HEK293 (cell line): Measurements from ENCODE around the gene PRR36.

Experiments
- CTCF ChIA-PET: fragments of 350-600 bp; formaldehyde crosslinking; extraction: SDS; loops from one replicate; lab custom pipeline; 2021; ENCODE audit warnings: antibody characterized with exemption; lab: Yijun Ruan, JAX
- POLR2A ChIA-PET: fragments of 300-600 bp; formaldehyde crosslinking; extraction: SDS; loops from one replicate; lab custom pipeline; 2020; ENCODE audit warnings: antibody characterized with exemption, inconsistent platforms; lab: Yijun Ruan, JAX
- H3K27ac ChIP-seq: fragments of 200-500 bp; sonication (Bioruptor generic); 2 replicates; pipeline ENCODE4 v1.5.1; 2014; ENCODE audit warnings: low read depth, low read length, control low read depth, inconsistent platforms; ENCODE audit errors: extremely low read depth
- H3K36me3 ChIP-seq, 2 experiments: fragments of 200-500 bp in 1 of 2; sonication (Bioruptor generic) in 1 of 2; 1 replicate in 1 of 2; 2 replicates in 1 of 2; pipeline ENCODE4 v1.5.1; 2014 to 2017; ENCODE audit warnings: inconsistent platforms in 2 of 2, low read length in 2 of 2; ENCODE audit not compliant: control insufficient read depth in 2 of 2, insufficient read depth in 1 of 2
- H3K4me1 ChIP-seq: fragments of 200-500 bp; sonication (Bioruptor generic); 2 replicates; pipeline ENCODE4 v1.5.1; 2014; ENCODE audit warnings: mild to moderate bottlenecking, low read length, inconsistent platforms; ENCODE audit not compliant: control insufficient read depth, insufficient read depth
- H3K4me3 ChIP-seq: 2 replicates; pipeline ENCODE4 v1.5.1; 2011; ENCODE audit warnings: low read depth, mild to moderate bottlenecking, control low read depth, low read length, moderate library complexity
- H3K9me3 ChIP-seq: fragments of 200-500 bp; sonication (Bioruptor generic); 2 replicates; pipeline ENCODE4 v1.5.1; 2014; ENCODE audit warnings: low read depth, low read length, inconsistent platforms; ENCODE audit not compliant: control insufficient read depth, insufficient read depth
- GLIS1 ChIP-seq: fragments of 450-650 bp; formaldehyde crosslinking; IDR thresholded peaks from 2 replicates; pipeline ENCODE4 v1.5.1; 2016; ENCODE audit warnings: missing biosample characterization, missing genetic modification characterization
- GLIS2 ChIP-seq: fragments of 450-650 bp; formaldehyde crosslinking; IDR thresholded peaks from 2 replicates; pipeline ENCODE4 v1.5.1; 2016; ENCODE audit warnings: missing biosample characterization, missing genetic modification characterization
- KLF10 ChIP-seq: fragments of 450-650 bp; IDR thresholded peaks from 2 replicates; pipeline ENCODE4 v1.5.1; 2018; ENCODE audit warnings: missing biosample characterization, mild to moderate bottlenecking, missing genetic modification characterization
- SP2 ChIP-seq: fragments of 450-650 bp; formaldehyde crosslinking; IDR thresholded peaks from 2 replicates; pipeline ENCODE4 v1.5.1; 2016; ENCODE audit warnings: missing biosample characterization, missing genetic modification characterization
- TCF7L2 ChIP-seq: IDR thresholded peaks from 2 replicates; pipeline ENCODE4 v1.6.1; 2011; ENCODE audit warnings: low read depth, mild to moderate bottlenecking, inconsistent platforms, low read length, moderate library complexity, borderline replicate concordance
- ZBTB7A ChIP-seq: fragments of 450-650 bp; formaldehyde crosslinking; IDR thresholded peaks from 2 replicates; pipeline ENCODE4 v1.5.1; 2016; ENCODE audit warnings: low read depth, missing biosample characterization, missing genetic modification characterization
- ZIC2 ChIP-seq: fragments of 450-650 bp; formaldehyde crosslinking; IDR thresholded peaks from 2 replicates; pipeline ENCODE4 v1.5.1; 2016; ENCODE audit warnings: missing biosample characterization, missing genetic modification characterization
- ZNF10 ChIP-seq: fragments of 450-650 bp; formaldehyde crosslinking; IDR thresholded peaks from 2 replicates; pipeline ENCODE4 v1.5.1; 2017; ENCODE audit warnings: missing biosample characterization, missing genetic modification characterization
- ZNF146 ChIP-seq: fragments of 450-650 bp; formaldehyde crosslinking; IDR thresholded peaks from 2 replicates; pipeline ENCODE4 v1.5.1; 2016; ENCODE audit warnings: missing biosample characterization, missing genetic modification characterization
- ZNF274 ChIP-seq, 2 experiments: fragments of 200-500 bp in 1 of 2; fragments of 450-650 bp in 1 of 2; sonication (Bioruptor generic) in 1 of 2; formaldehyde crosslinking in 1 of 2; IDR thresholded peaks; 2 replicates each; pipeline versions ENCODE4 v1.5.1 to v1.6.1; 2014 to 2016; ENCODE audit warnings: borderline replicate concordance in 1 of 2, inconsistent platforms in 1 of 2, low read length in 1 of 2, missing biosample characterization in 1 of 2, missing genetic modification characterization in 1 of 2
- ZNF391 ChIP-seq: fragments of 450-650 bp; formaldehyde crosslinking; IDR thresholded peaks from 2 replicates; pipeline ENCODE4 v1.5.1; 2016; ENCODE audit warnings: low read depth, missing biosample characterization, missing genetic modification characterization, borderline replicate concordance
- ZNF394 ChIP-seq: fragments of 450-650 bp; formaldehyde crosslinking; IDR thresholded peaks from 2 replicates; pipeline ENCODE4 v1.5.1; 2016; ENCODE audit warnings: missing biosample characterization, missing genetic modification characterization, mild to moderate bottlenecking, moderate library complexity, borderline replicate concordance
- ZNF530 ChIP-seq: fragments of 450-650 bp; formaldehyde crosslinking; IDR thresholded peaks from 2 replicates; pipeline ENCODE4 v1.5.1; 2016; ENCODE audit warnings: low read depth, missing biosample characterization, missing genetic modification characterization
- ZNF544 ChIP-seq: fragments of 450-650 bp; formaldehyde crosslinking; IDR thresholded peaks from 2 replicates; pipeline ENCODE4 v1.5.0; 2017; ENCODE audit warnings: missing biosample characterization, missing genetic modification characterization
- ZNF555 ChIP-seq: fragments of 450-650 bp; formaldehyde crosslinking; conservative IDR thresholded peaks from 2 replicates; pipeline ENCODE4 v1.5.1; 2017; ENCODE audit warnings: missing biosample characterization, mild to moderate bottlenecking, missing genetic modification characterization, inconsistent platforms
- ZNF624 ChIP-seq: fragments of 450-650 bp; formaldehyde crosslinking; IDR thresholded peaks from 2 replicates; pipeline ENCODE4 v1.5.1; 2017; ENCODE audit warnings: missing biosample characterization, missing genetic modification characterization
- ZSCAN23 ChIP-seq: fragments of 450-650 bp; formaldehyde crosslinking; IDR thresholded peaks from 2 replicates; pipeline ENCODE4 v1.5.1; 2016; ENCODE audit warnings: missing biosample characterization, missing genetic modification characterization
- TF ChIP-seq, protein P1 (sequence below): fragments of 450-650 bp; formaldehyde crosslinking; IDR thresholded peaks from 2 replicates; pipeline ENCODE4 v1.5.1; 2016; ENCODE audit warnings: missing biosample characterization, missing genetic modification characterization
- TF ChIP-seq, protein P2 (sequence below): sonication (generic); formaldehyde crosslinking; IDR thresholded peaks from 2 replicates; pipeline ENCODE4 v1.8.1; 2022; ENCODE audit warnings: mild to moderate bottlenecking, moderate library complexity, missing genetic modification reagents
- TF ChIP-seq, protein P3 (sequence below): fragments of 450-650 bp; formaldehyde crosslinking; IDR thresholded peaks from 2 replicates; pipeline ENCODE4 v1.5.1; 2016; ENCODE audit warnings: missing biosample characterization, missing genetic modification characterization, borderline replicate concordance
- TF ChIP-seq, protein P4 (sequence below): fragments of 450-650 bp; formaldehyde crosslinking; IDR thresholded peaks from 2 replicates; pipeline ENCODE4 v1.5.1; 2017; ENCODE audit warnings: missing biosample characterization, missing genetic modification characterization

PRR36 gene

DNA sequence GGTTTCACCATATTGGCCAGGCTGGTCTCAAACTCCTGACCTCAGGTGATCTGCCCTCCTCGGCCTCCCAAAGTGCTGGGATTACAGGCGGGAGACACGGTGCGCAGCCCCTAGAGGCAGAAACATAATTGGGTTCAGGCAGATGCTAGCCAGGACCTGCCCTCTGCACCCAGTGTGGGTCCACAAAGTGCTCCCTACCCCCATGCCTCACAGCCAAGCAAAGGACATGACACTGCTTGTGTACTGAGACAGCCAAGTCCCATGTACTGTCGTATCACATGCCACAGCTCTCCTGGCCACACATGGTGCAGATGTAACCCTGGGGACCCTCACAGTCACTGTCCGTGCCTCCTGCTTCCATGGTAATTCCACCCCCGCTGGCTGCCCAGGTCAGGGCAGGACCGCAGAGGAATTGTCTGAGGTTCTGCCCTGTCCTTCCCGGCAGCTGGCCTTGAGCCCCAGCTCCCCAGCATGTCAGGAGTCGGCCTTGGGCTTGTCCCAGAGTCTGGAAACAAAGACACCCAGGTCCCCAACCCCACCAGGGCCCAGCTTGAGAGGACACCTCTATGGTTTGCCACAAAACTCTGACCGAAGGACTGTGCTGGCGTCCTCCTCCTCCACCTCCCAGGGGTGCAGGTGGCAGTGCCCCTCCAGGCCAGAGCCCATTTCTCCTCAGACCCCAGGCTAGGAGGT, 7.6 kb downstream of the PRR36 start:
- Histone ChIP-seq H3K4me1 (peaks cover 6% of the 10 kb centered on the region; the same call in 1 of the 2 replicates), H3K4me3 (no peak overlapping the region), H3K27ac (no peak overlapping the region), H3K36me3 (peaks cover 0 to 8% of the 10 kb centered on the region in 2 experiments; a peak in 1 of 3 replicates), H3K9me3 (no peaks in the 10 kb centered on the region)
- TF ChIP-seq, protein P1, sequence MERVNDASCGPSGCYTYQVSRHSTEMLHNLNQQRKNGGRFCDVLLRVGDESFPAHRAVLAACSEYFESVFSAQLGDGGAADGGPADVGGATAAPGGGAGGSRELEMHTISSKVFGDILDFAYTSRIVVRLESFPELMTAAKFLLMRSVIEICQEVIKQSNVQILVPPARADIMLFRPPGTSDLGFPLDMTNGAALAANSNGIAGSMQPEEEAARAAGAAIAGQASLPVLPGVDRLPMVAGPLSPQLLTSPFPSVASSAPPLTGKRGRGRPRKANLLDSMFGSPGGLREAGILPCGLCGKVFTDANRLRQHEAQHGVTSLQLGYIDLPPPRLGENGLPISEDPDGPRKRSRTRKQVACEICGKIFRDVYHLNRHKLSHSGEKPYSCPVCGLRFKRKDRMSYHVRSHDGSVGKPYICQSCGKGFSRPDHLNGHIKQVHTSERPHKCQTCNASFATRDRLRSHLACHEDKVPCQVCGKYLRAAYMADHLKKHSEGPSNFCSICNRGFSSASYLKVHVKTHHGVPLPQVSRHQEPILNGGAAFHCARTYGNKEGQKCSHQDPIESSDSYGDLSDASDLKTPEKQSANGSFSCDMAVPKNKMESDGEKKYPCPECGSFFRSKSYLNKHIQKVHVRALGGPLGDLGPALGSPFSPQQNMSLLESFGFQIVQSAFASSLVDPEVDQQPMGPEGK (tag by site-specific recombination): no peak
- TF ChIP-seq ZNF274 (IDR thresholded peaks at IDR 0.05; ENCODE audit: low read length): no peak
- no peak for TF ChIP-seq ZNF274 (tag by site-specific recombination; IDR thresholded peaks at IDR 0.05; ENCODE audit: borderline replicate concordance)
- TF ChIP-seq KLF10 (tag by site-specific recombination): no peak
- TF ChIP-seq ZNF544 (tag by site-specific recombination): no peak
- no peak for TF ChIP-seq SP2 (tag by site-specific recombination)
- TF ChIP-seq, protein P2, sequence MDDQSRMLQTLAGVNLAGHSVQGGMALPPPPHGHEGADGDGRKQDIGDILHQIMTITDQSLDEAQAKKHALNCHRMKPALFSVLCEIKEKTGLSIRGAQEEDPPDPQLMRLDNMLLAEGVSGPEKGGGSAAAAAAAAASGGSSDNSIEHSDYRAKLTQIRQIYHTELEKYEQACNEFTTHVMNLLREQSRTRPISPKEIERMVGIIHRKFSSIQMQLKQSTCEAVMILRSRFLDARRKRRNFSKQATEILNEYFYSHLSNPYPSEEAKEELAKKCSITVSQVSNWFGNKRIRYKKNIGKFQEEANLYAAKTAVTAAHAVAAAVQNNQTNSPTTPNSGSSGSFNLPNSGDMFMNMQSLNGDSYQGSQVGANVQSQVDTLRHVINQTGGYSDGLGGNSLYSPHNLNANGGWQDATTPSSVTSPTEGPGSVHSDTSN: no peak
- TF ChIP-seq ZNF146 (tag by site-specific recombination): no peak
- TF ChIP-seq ZNF555 (tag by site-specific recombination): no peak
- TF ChIP-seq, protein P3, sequence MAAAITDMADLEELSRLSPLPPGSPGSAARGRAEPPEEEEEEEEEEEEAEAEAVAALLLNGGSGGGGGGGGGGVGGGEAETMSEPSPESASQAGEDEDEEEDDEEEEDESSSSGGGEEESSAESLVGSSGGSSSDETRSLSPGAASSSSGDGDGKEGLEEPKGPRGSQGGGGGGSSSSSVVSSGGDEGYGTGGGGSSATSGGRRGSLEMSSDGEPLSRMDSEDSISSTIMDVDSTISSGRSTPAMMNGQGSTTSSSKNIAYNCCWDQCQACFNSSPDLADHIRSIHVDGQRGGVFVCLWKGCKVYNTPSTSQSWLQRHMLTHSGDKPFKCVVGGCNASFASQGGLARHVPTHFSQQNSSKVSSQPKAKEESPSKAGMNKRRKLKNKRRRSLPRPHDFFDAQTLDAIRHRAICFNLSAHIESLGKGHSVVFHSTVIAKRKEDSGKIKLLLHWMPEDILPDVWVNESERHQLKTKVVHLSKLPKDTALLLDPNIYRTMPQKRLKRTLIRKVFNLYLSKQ (tag by site-specific recombination): no peak
- ChIA-PET CTCF (interaction anchor here (0.7 to 1.4 kb wide), 2 partner anchors 13 to 37 kb away, joined by 3 read pairs; partner anchors contain the start of gene MAP2K7), POLR2A (interaction anchor here (1.0 to 1.1 kb wide), 2 partner anchors 37 to 63 kb away, joined by 3 read pairs; partner anchors contain the start of gene MAP2K7)

DNA sequence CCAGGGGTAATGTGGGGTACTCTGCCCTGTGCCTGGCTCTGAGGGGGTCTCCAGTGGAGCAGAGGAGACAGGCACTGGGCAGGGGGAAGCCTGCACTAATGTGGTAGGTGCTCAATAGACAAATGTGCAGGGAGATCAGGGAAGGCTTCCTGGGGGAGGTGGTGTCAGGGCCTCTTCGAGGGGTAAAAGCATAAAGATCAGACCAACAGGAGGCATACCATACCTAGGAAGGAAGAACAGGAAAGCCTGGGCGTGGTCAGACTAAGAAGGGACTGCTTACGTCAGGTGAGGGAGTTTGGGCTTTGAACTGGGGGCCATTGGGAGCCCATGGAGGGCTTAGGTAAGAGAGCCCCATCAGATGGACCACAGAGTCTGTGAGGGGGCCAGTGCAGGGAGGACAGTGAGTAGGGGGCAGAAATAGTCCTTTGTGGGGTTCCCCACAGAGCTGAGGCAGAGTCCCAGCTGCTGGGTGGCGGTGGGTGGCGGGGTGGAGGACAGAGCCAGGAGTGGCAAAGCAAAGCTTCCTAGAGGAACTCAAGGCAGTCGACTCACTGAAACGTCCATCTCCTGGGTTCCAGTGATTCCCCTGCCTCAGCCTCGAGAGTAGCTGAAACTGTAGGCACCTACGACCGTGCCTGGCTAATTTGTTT, 8.8 kb downstream of the PRR36 start:
- no peak overlapping the region for H3K4me3 ChIP-seq
- ChIA-PET CTCF (interaction anchor here (1.4 to 1.7 kb wide), 2 partner anchors 13 to 38 kb away, joined by 3 to 6 read pairs; partner anchors contain the start of gene MAP2K7), POLR2A (interaction anchor here (1.1 kb wide), 1 partner anchor 38 kb away, joined by 3 read pairs; the partner anchor contains the start of gene MAP2K7)
- H3K4me1 ChIP-seq: no peaks in the 10 kb centered on the region
- no peak for TF ChIP-seq ZNF530 (tag by site-specific recombination)
- no peak for TF ChIP-seq TCF7L2
- no peak for TF ChIP-seq ZNF391 (tag by site-specific recombination)
- TF ChIP-seq, protein P4, sequence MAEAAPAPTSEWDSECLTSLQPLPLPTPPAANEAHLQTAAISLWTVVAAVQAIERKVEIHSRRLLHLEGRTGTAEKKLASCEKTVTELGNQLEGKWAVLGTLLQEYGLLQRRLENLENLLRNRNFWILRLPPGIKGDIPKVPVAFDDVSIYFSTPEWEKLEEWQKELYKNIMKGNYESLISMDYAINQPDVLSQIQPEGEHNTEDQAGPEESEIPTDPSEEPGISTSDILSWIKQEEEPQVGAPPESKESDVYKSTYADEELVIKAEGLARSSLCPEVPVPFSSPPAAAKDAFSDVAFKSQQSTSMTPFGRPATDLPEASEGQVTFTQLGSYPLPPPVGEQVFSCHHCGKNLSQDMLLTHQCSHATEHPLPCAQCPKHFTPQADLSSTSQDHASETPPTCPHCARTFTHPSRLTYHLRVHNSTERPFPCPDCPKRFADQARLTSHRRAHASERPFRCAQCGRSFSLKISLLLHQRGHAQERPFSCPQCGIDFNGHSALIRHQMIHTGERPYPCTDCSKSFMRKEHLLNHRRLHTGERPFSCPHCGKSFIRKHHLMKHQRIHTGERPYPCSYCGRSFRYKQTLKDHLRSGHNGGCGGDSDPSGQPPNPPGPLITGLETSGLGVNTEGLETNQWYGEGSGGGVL (tag by site-specific recombination): no peak
- no peak for TF ChIP-seq ZBTB7A (tag by site-specific recombination)
- peak; percentile 47; the same call in 1 of the 2 replicates for TF ChIP-seq ZIC2 (tag by site-specific recombination)
- peak; percentile 26; the same call in 1 of the 2 replicates for TF ChIP-seq GLIS2 (tag by site-specific recombination)
- TF ChIP-seq GLIS1 (tag by site-specific recombination): peak; percentile 66
- no peak for TF ChIP-seq ZNF10 (tag by site-specific recombination)
- TF ChIP-seq ZNF624 (tag by site-specific recombination): no peak
- no peak for TF ChIP-seq ZSCAN23 (tag by site-specific recombination)
- TF ChIP-seq, protein P1 (tag by site-specific recombination): peak; percentile 50; the same call in 1 of the 2 replicates
- 0 out of 2 replicates have a peak, but pooled peaks have one; percentile 44 for TF ChIP-seq ZNF394 (tag by site-specific recombination)
- H3K36me3 ChIP-seq: peaks cover 0 to 13% of the 10 kb centered on the region in 2 experiments; a peak in 1 of 3 replicates
- no peak overlapping the region for H3K27ac ChIP-seq
- H3K9me3 ChIP-seq: no peaks in the 10 kb centered on the region
